GM15510 (cell line): ENCODE data around the gene NKPD1.
A peak's percentile ranks its signal among the peaks of the same experiment; 100 is the strongest.

Source experiments
- POLR2A ChIP-seq: IDR thresholded peaks from 3 replicates; pipeline ENCODE4 v1.6.1; 2011; ENCODE audit warnings: borderline replicate concordance; ENCODE audit not compliant: insufficient read length; ENCODE audit errors: extremely low read depth

Gene NKPD1

DNA sequence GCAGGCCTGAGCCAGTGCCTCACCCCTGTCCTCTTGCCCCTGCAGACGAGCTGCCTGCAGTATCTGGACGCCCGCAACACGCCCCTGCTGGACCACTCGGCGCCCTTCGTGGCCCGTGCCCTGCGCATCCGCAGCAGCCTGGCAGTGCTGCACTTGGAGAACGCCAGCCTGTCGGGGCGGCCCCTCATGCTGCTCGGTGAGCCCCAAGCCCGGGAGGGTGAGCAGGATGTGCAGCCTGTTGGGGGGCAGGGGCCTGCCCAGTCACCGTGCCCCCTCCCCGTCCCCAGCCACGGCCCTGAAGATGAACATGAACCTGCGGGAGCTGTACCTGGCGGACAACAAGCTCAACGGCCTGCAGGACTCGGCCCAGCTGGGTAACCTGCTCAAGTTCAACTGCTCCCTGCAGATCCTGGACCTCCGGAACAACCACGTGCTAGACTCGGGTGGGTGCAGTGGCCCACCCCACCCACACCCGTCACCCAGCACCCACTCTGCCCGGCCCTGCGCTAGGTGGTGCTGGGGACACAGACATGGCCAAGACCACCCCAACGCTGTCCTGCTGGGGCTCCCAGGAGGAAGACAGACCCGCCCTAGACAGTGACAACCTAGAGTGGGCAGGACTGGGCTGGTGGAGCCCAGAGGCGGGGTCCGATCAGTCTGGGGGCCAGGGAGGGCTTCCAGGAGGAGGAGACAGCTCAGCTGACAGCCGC lies 18.6 kb downstream of the NKPD1 start:
- no peak for TF ChIP-seq POLR2A

DNA sequence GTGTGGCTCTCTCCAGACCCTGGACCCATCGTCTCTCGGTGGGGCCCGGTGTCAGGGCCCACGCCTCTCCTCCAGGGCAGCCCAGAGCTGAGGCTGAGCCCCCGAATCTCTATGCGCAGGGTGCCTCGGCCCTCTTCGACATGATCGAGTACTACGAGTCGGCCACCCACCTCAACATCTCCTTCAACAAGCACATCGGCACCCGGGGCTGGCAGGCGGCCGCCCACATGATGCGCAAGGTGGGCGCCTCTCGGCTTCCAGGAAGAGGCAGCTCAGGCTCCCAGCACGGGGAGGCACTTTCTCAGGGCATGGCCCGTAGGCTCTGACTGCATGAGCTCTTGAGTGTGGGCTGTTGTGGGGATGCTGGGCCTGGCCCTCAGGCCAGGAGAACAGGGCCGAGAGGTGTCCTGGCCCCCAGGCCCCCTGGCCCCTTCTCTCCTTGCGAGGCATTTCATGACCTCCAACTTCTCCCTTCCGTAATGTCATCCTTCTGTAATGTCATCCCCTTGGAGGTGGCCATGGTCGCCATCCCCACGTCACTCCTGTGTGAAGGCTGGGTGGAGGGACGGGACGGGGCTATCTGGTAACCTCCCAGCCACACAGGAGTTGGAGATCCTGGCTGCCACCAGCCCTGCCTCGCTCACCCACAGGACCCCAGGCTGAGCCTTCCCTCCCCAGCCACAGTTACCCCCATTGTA lies 19.4 kb downstream of the NKPD1 start:
- TF ChIP-seq POLR2A, result no peak

DNA sequence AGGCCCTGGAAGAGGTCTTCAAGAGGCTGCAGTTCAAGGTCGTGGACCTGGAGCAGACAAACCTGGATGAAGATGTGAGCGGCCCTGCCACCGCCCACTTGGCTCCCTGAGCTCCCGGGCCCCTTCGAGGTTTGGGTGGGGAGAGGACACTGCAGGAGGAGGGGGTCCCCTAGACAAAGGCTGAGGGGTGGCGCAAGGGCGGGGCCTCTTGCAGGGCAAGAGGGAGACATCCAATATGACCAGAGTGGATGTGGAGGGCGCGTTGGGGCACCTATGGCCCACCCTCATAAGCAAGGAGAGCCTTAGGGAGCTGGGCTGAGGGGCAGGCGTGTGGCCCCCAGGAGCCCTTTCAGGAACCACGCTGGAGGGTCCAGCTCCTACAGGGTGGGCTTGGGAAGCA lies 20.2 kb downstream of the NKPD1 start:
- no peak for TF ChIP-seq POLR2A

DNA sequence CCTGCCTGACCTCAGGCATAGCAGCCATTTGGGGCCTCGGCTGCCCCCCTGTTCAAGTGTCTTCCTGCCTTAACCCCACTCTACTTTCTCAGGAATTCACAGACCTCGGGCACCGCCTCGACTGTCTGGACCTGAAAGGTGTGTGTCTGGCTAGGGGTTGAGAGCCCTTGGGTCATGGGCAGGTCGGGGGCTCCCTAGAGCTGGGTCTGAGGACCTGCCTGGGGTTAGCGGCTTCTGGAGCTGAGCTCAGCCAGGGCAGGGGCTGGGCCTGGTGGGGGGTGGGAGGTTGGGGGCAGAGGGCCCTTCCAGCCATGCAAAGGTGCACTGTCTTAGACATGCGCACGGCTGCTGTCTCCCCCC lies 20.7 kb downstream of the NKPD1 start:
- no peak for TF ChIP-seq POLR2A

DNA sequence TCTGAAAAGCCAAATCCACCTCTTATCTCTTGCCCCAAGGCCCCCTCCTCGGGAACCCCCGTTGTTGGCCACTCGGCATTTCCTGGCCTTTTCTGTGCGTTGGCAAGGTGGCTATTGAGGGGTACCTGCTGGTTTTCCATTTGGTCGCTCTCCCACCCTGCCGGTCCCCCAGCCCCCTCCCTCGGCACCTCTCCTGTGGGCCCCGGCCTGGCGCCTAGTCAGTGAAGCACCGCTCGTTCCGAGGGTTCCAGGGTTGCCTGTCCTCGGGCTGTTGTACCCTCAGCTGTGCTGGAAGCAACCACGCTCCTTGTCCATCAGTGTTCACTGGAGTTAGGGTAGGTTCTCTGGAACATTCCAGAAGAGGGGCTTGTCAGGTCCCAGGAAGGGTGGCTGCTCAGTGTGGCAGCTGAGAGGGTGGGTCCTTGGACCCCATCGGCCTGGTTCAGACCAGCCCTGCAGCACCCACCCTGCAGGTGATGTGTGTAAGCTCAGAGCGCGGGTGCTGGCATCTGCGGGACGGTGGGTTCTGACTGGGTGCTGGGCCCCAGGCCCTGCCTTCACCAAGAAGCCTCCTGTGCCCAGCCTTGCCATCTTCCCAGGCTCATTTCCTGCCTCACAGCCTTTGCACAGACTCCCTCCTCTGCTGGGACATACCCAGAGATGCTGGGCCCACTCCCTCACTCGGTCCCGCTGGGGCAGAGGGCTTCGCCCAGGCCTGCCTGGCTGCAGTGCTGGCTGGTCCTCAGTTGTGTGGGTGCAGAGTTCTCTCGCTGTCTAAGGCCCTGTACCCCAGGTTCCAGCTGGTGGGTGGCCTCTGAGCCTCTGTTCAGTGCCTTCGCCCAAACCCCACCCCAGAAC lies 21.3 kb downstream of the NKPD1 start:
- TF ChIP-seq POLR2A, result no peak

DNA sequence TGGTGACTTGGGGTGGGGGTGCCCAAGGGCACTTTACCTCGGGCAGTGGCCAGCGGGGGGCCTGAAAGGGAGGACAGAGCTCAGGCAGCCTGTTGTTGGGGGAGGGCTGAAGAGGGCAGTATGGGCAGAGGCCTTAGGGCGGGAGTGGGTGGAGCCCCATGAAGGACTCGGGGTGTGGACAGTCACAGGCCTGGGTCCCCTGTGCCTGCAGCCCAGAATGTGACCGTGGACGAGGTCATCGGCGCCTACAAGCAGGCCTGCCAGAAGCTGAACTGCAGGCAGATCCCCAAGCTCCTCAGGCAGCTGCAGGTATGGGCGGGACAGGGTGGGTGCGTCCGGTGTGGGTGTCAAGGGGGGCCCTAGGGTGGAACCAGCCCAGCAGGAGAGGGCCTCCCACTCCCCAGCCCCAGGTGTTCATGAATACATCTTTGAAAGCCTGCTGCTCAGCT lies 22.5 kb downstream of the NKPD1 start:
- no peak for TF ChIP-seq POLR2A

DNA sequence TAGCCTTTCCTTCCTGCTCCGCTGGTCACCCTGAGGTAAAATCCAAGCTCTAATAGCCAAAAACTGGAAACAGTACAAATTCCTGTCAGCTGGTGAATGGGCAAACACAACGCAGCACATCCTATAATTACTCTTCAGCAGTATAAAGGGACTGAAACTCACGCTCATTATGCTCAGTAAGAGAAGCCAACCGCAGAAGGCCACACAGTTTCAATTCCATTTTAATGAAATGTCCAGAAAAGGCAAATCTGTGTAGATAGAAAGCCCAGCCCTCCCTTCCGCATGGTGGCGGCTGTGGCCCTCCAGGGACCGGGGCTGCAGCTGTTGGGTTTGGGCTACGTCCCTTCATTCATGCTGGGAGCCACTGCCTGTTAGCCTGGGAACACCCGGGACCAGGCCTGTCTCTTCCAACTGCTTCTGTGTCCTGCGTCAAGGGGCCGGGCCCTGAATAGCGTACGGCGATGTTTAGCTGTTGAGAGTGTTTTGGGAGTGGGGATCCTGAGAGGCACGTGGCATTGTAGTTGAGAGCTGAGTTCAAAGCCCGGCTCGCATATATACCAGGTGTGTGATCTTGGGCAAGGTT lies 23.5 kb downstream of the NKPD1 start:
- TF ChIP-seq POLR2A, result peak; percentile 29

DNA sequence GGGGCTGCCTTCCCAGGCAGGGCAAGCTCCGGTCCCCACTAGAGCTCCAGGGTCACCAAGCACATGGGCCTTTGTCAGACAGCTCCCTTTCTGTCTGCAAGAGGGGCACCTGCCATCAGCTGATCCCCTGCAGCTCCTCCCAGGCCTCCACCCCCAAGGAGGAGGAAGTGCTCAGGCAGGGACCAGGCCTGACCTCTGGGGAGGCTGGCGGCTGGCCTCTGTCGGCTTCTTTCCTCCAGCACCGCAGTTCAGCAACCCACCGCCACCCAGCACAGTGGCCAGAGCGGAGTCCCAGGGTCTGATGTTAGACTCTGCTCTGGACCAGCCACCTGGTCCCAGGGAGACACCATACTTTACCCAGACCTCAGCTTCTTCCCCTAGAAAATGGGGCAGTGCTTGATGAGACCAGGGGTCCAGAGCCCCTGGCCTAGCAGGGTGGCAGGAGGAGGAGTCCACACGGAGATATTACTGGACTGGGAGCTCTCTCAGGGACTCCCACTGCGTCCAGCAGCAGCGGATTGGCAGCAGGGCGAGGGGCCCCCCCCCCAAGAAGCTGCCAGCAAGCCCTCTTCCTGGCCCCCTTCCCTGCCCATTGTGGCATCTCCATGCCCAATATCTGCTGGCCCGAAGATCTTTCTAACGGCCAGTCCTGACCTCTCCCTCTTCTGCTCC lies 24.1 kb downstream of the NKPD1 start:
- peak; percentile 24 for TF ChIP-seq POLR2A

DNA sequence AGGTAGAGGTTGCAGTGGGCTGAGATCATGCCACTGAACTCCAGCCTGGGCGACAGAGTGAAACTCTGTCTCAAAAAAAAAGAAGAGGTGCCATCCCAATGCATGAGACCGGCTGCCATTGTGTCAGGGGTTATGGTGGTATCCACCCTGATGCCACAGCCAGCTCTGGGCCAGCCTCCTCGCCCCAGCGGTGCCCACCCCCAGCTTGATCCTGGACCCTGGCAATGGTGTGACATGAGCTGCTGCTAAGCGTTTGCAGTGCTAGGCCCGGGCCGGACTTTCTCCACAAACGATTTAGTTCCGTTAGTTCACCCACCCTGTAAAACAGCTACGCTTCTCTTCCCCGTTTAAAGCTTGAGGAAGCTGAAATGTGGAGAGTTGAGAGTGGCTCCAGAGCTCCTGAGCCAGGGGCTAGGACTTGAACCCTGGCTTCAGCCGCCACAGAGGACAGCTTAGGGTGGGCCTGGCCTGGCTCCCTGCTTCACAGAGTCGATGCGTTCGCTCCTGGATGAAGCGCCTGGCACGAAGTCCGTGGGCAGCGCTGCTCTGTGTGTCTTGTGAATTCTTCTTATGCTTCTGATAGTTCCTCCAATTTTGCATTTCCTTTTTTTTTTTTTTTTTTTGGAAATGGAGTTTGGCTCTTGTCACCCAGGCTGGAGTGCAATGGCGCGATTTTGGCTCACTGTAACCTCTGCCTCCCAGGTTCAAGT lies 25.5 kb downstream of the NKPD1 start:
- no peak for TF ChIP-seq POLR2A

DNA sequence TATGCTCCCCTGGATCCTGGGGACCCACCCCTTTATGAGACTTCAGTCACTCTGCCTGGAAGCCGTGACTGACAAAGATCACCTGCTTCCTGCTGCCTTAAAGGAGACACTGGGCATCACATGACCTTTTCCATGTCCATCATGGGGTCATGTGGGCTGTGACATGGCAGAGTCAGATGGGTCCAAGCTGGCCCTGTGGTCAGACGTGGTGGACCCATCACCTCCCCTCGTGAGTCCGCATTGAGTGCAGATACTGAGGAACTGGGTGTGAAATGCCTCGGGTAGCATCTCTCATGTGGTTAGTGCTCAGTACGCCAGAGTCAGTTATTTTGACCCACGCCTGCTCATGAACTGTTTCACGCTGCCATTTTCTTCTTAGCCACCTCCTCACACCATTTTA lies 27.1 kb downstream of the NKPD1 start:
- no peak for TF ChIP-seq POLR2A

DNA sequence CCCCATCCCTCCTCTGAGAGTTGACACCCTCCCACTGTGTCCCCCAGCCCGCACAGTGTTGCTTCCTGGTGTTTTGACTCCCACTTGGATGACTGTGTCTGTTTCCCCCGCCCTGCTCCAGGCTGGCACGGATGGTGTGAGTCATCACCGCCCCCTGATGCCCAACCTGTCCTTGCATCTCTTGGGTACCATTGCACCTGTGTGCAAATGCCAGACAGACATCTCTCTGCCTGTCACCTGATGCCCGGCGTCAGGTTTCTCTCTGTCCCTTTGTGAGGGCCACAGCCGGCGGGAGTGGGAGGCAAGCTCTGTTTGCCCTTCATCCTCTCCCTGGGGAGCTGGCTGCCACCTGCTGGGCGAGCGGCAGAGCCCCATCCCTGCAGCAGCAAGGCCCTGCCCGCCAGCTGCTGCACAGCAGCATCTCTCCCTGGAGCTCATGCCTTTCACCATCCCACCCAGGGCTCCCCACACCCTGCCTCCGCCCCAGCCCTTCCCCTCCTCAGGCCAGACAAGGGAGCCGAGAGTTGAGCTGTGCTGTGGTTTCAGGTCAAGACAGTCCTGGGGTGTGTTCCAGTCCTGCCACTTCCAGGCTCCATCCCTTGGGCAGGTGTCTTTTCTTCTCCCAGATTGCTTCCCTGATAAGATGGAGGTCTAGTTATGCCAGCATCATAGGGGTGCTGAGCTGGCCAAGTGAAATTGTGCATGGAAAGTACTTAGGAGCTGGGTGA lies 29.7 kb downstream of the NKPD1 start:
- no peak for TF ChIP-seq POLR2A

DNA sequence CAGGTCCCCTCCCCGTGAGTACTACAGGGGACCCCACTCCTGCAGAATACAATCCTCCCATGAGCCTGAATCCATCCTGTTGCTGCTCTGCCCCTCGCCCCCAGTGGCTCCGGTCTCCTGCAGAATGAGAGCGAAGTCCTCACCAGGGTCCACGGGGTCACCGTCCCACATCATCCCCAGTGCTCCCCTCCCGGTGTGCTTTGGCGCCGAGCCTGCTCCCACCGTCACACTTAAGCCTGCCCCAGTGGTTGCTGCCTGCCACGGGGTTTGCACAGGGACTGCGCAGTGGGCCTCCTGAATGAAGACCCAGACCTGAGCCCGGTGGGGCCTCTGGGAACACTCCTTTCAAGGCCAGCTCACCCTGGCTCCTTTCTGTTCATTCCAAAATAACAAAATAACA lies 30.5 kb downstream of the NKPD1 start:
- no peak for TF ChIP-seq POLR2A

DNA sequence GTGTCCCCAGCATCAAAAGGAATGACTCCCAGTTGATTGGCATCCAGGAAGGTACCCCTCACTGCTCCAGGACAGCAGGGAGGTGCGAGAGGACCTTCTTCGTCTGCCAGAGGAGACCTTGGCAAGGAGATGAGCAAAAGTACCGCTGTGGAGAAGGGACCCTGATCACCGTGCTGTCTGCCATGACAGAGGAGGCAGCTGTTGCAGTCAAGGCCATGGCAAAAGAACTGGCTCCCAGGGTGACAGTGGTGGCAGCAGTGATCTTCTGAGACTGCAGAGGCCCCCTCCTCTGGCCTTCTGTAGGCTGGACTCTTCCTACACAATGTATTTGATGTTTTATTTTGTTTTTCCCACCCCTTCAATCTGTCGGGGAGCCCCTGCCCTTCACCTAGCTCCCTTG lies 32.0 kb downstream of the NKPD1 start:
- no peak for TF ChIP-seq POLR2A

DNA sequence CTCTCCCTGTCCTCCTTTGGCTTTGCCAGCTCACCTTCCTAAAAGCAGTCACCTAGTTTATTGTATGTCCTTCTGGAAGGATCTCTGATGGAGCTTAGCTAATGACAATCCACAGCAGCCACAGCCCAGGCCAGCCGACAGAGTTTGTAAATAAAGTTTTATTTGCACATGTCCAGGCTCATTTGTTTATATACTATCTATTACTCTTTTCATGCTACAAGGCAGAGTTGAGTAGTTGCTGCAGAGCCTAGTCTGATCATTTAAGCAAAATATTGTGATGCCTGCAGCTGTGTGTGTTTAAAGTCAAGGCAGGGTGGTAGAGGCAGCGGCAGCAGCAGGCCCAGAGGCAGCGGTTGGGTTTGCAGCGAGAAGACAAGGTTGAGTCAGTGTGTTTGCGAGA lies 32.6 kb downstream of the NKPD1 start:
- TF ChIP-seq POLR2A, result no peak

DNA sequence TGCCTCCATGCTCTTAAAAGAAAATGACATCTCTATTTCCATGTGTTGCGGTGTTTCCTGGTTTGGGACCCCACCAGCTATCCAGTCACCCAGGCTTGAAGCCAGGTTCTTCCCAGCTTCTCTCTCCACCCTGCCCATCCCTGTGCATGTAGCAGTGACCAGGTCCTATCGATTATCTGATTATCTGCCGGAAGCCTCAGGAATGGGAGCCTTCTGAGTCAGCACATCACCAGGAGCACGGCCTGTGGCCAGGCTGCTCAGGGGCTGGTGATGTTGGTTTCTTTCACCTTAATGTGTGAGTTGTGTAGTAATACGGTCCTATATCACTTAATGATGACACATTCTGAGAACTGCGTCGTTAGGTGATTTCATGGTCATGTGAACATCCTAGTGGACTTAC lies 34.1 kb downstream of the NKPD1 start:
- TF ChIP-seq POLR2A, result no peak
